Left ventricle myocardium superior (tissue), 1 donor: ENCODE measurements around the gene GK. TPM values are rescaled to one million over a fixed set of nuclear protein-coding genes. Genes with fewer than 3 reads are reported as not detected.
"Not testable (repeated sequence)": the region's sequence is repeated elsewhere in the genome, so short reads cannot be mapped to it uniquely, and the experiment has no call there.

ENCODE experiments used
- ATAC-seq: fragments of 200-7000 bp; cut with Tn5 transposase; one replicate; pipeline ENCODE4 v1.9.1; 2020; ENCODE audit warnings: mild to moderate bottlenecking, moderate library complexity
- DNase-seq: peaks from one replicate; pipeline ENCODE4 v3.0.0-alpha.2; 2020
- intact Hi-C: fragments of 100-400 bp; cut with micrococcal nuclease; formaldehyde crosslinking; loops from one replicate; pipeline ENCODE4 v1.11.0; 2022
- total RNA-seq: library from RNA; stranded (reverse); fragmentation: NEBNext Ultra II Directional; extraction: Animal tissue kit (Norgen Biotek cat#: 25700); gene quantifications from one replicate; pipeline ENCODE4 v1.2.1, GENCODE V29; 2021
- donor health status: DM: no; HTN: yes; CAD: no; lungs with severe emphysema.

The GK gene
- total RNA-seq, 1 donor from 2014 or later = 8.2 TPM

DNA sequence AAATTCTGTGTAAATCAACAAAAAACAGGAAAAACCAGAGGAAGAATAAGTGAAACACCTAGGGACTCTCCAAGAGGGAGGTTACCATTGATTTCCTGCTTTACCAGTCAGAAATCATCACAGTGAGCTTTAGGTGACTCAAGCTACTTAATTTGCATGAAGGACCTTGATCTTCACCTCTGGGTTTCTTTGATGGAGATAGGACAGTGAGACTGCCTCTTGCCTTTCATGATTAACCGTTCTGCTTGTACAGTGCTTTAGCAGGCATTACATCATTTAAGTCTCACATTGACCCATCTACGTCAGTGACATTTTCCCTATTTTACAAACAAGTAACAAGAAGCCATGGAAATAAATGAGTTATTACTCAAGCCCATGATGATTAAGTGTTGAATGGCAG, 3.4 kb upstream of the GK start:
- ATAC-seq (no peak), DNase-seq (no peak)
- intact Hi-C loops = no loop called here

DNA sequence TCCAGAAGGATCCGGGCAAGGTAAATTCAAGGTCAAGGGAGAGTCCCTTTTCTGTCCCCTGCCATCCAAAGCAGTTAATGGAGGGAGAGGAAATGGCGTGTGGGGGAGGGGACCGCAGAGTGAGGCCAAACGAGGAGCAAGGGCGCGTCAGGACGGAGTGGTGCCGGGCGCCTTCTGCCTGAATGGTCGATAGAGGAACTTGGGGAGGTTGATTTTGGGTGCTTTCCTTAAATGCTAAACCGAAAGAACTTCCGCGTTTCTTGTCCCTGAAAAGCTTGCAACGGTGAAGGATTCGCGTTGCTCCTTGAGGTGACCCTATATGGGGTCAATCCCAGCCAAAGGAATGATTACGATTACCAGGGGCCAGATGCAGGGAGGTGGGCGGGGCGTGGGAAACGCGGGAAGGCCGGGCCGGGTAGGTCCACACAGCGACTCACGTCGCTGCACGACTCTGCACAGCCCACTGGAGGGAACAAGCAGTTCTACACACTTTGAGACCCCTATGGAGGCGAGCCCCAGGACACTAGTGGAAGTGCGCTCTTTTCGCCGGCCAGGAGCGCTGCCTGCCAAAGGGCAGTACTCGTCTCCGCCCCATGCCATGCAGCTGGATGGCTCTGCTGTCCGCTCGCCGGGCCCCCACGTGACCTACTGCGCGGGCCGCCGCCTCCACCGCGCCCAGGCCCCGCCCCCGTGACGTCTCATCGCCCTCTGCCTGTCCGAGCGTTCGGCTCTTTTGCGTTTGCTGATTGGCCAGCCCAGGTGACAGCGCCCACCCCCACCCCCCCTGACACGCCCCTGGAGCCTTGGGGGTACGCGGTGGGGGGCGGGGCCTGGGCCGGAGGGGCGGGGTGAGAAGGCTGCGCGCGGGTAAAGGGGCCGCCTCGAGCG, 452 bp upstream of the GK start:
- DNase-seq (peak; percentile 96), ATAC-seq (peak; percentile 97)
- intact Hi-C loops = no loop called here

GRCh38 chrX:30654386-30654785, 1.2 kb downstream of the GK start:
- ATAC-seq, DNase-seq, intact Hi-C loops: not testable (repeated sequence)

- ATAC-seq (no peak), DNase-seq (no peak)
- intact Hi-C loops = no loop called here
Observed at GRCh38 chrX:30654989-30655607, 1.9 kb downstream of the GK start.

- intact Hi-C loops = no loop called here
- ATAC-seq (no peak), DNase-seq (no peak)
Observed at GRCh38 chrX:30655991-30656390, 2.8 kb downstream of the GK start.

- intact Hi-C loops = no loop called here
- DNase-seq (no peak), ATAC-seq (no peak)
Observed at GRCh38 chrX:30657196-30658161, 4.3 kb downstream of the GK start.

- DNase-seq (no peak), ATAC-seq (no peak)
- intact Hi-C loops = no loop called here
Observed at GRCh38 chrX:30659421-30659820, 6.2 kb downstream of the GK start.

DNA sequence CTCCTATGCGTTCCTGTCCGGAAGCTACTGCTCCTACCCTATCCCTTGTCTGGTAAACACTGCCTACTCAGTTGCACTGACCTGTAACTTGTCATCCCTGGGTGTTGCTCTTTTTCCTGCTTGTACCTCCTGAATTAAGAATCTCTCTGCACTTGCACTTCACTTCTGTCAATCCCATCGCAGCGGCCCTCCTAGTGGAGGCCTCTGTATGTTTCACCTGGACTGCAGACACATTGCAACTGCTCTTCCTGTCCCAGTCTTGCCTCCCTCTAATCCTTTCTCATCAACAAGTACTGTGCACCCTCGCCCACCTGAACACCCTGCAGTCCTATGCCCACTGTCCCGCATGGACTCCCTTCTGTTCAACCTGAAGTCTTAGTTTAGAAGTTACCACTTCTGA, 8.0 kb downstream of the GK start:
- intact Hi-C loops = no loop called here
- ATAC-seq (no peak), DNase-seq (no peak)

GRCh38 chrX:30663322-30663721, 10.1 kb downstream of the GK start:
- DNase-seq = no peak
- intact Hi-C loops = no loop called here
- no peak for ATAC-seq

DNA sequence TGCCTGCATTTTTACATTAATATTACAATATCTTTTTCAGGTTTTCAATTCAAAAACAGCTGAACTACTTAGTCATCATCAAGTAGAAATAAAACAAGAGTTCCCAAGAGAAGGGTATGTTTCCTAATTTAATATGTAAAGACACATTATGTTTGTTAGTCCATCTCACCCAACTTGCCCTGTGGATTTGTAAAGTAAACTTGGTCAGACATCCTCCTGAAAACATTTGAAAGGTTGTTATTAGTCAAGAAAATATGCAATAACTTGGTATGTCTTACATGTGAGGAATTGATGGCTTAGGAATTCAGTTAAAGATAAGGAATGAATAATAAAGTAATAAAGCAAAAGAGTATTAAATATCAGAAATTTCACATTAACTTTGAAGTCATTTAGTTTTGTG, 12.2 kb downstream of the GK start:
- DNase-seq (no peak), ATAC-seq (no peak)
- intact Hi-C loops = no loop called here

GRCh38 chrX:30666094-30666493, 12.9 kb downstream of the GK start:
- no peak for ATAC-seq
- intact Hi-C loops = no loop called here
- DNase-seq = no peak

DNA sequence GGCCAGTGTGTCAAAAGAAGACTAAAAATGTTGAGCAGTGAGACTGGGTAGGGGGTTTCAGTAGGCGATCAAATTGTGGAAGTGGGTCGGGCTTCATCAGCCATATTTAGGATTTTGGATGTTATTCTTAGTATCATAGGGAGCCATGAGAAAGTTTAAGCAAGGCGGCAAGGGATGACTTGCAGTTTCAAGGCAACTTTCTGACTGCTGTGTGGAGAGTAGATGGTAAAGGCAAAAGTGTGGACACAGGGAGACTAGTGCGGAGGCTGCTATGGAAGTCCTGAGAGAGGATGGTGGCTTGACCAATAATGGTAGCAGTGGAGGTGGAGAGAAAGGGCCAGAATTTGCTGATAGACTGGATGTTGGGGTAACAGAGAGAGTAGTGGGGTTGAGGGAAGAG, 15.4 kb downstream of the GK start:
- intact Hi-C loops = no loop called here
- DNase-seq (no peak), ATAC-seq (no peak)

DNA sequence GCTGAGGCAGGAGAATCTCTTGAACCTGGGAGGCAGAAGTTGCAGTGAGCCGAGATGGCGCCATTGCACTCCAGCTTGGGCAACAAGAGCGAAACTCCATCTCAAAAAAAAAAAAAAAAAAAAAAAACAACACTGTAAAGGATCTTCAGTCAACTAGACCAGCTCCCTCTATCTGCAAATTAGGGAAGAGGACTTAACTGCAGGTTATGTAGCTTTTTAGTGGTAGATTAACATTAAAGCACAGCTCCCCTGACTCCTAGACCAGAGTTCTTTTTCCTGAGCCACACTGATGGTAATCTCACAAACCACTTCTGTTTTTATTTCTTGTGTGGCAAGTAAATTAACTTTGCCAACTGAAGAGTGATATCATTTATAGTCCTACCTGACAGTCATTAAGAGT, 18.0 kb downstream of the GK start:
- DNase-seq, intact Hi-C loops, ATAC-seq: not testable (repeated sequence)

GRCh38 chrX:30673127-30673796, 20.0 kb downstream of the GK start:
- intact Hi-C loops = no loop called here
- DNase-seq (no peak), ATAC-seq (no peak)

- DNase-seq (no peak), ATAC-seq (peak; percentile 83)
- intact Hi-C loops = no loop called here
Observed at GRCh38 chrX:30673884-30674598, 20.8 kb downstream of the GK start.

GRCh38 chrX:30674799-30675198, 21.6 kb downstream of the GK start:
- ATAC-seq (no peak), DNase-seq (no peak)
- intact Hi-C loops = no loop called here

DNA sequence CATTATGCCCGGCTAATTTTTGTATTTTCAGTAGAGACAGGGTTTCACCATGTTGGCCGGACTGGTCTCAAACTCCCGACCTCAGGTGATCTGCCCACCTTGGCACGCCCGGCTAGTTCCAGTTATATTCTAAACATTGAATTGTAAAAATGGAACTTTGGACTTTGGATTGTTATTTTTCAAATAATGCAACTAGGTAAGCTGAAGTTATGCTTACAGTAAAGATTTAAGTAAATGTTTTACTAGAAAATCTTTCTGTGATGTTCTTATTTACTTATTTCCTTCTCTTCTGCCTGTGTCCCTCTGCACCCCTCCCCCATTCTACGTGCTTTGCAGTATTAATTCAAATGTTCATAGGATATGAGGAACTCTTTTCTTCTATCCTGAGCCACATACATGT, 26.1 kb downstream of the GK start:
- intact Hi-C loops = no loop called here
- no peak for ATAC-seq
- no peak for DNase-seq

DNA sequence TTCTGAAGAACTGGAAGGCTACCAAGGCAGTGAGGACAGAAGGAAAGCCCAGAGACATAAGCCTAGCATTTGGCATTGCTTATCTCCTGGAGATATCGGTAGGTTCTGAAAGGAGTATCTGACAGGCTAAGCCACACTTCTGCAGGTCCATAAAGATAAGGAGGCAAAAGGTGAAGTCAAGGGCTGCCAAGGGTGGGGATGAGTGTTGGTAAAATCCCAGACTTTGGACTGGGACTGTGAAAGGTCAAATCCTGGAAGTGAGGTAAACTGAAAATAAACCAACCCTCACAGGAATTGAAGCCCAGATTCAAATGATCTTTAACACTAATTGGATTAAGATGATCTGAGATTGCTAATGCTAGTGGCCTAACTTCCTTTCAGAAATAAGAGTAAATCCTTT, 27.4 kb downstream of the GK start:
- ATAC-seq (no peak), DNase-seq (no peak)
- intact Hi-C loops = no loop called here

DNA sequence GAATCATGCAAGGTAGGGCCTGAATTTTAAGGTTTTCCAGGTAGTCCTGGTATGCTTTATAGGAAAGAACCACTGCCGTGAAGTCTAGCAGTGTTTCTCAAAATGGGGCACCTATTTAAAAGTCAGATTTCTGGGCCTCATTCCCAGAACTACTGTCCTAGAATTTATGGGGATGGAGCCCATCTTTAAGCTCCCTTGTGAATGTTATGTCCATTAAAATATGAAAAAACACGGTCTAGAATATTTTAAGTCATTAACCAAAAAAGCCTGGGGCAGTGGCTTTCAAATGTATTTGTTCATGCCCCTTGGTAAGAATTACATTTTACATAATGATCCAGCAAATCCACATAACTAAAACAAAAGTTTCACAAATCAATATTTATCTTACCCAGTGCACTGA, 35.4 kb downstream of the GK start:
- intact Hi-C loops = no loop called here
- no peak for DNase-seq
- no peak for ATAC-seq
